Activated T-cell treated with anti-CD3 and anti-CD28 coated beads, Interleukin-2, amount 50 U/mL, for 24 hours (primary cell): ENCODE measurements around the gene PSEN2.
"Not testable (repeated sequence)": the region's sequence is repeated elsewhere in the genome, so short reads cannot be mapped to it uniquely, and the experiment has no call there.

ENCODE experiments used
- DNase-seq: peaks from one replicate; pipeline ENCODE4 v3.0.0-alpha.2; 2020
- H3K27ac Mint-ChIP-seq: 2 replicates; pipeline ENCODE4 v1.8.0; 2020; ENCODE audit warnings: mild to moderate bottlenecking, mixed read lengths
- H3K27me3 Mint-ChIP-seq: 2 replicates; pipeline ENCODE4 v1.8.0; 2020; ENCODE audit warnings: mixed read lengths
- H3K36me3 Mint-ChIP-seq: 2 replicates; pipeline ENCODE4 v1.8.0; 2020; ENCODE audit warnings: low read depth, mixed read lengths
- H3K4me1 Mint-ChIP-seq: 2 replicates; pipeline ENCODE4 v1.8.0; 2020; ENCODE audit warnings: low read depth, mixed read lengths
- H3K4me3 Mint-ChIP-seq: 2 replicates; pipeline ENCODE4 v1.8.0; 2020; ENCODE audit warnings: mild to moderate bottlenecking, moderate library complexity, mixed read lengths
- H3K9me3 Mint-ChIP-seq: 2 replicates; pipeline ENCODE4 v1.8.0; 2020; ENCODE audit warnings: mixed read lengths

PSEN2 gene

GRCh38 chr1:226837966-226838365 lies 32.5 kb upstream of the PSEN2 start:
- not testable (repeated sequence) for H3K27ac Mint-ChIP-seq, H3K27me3 Mint-ChIP-seq, H3K4me1 Mint-ChIP-seq, DNase-seq, H3K4me3 Mint-ChIP-seq, H3K9me3 Mint-ChIP-seq, H3K36me3 Mint-ChIP-seq

- Mint-ChIP-seq H3K9me3 (no peaks in the 10 kb centered on the region), H3K36me3 (no peaks in the 10 kb centered on the region), H3K4me3 (no peak overlapping the region), H3K27me3 (no peaks in the 10 kb centered on the region), H3K4me1 (no peaks in the 10 kb centered on the region), H3K27ac (no peak overlapping the region)
- DNase-seq: no peak
Measured at GRCh38 chr1:226838456-226838855, 32.0 kb upstream of the PSEN2 start.

GRCh38 chr1:226845624-226846023 lies 24.8 kb upstream of the PSEN2 start:
- Mint-ChIP-seq H3K4me3 (no peak overlapping the region), H3K9me3 (no peaks in the 10 kb centered on the region), H3K27me3 (no peaks in the 10 kb centered on the region), H3K4me1 (peaks cover 4% of the 10 kb centered on the region), H3K27ac (no peak overlapping the region), H3K36me3 (no peaks in the 10 kb centered on the region)
- DNase-seq: no peak

GRCh38 chr1:226846786-226847185 lies 23.6 kb upstream of the PSEN2 start:
- no peak for DNase-seq
- Mint-ChIP-seq H3K4me3 (no peak overlapping the region), H3K4me1 (peaks cover 4% of the 10 kb centered on the region), H3K27me3 (no peaks in the 10 kb centered on the region), H3K36me3 (no peaks in the 10 kb centered on the region), H3K9me3 (no peaks in the 10 kb centered on the region), H3K27ac (no peak overlapping the region)

- H3K9me3 Mint-ChIP-seq, H3K27ac Mint-ChIP-seq, H3K27me3 Mint-ChIP-seq: not testable (repeated sequence)
Measured at GRCh38 chr1:226854548-226854947, 15.9 kb upstream of the PSEN2 start.

GRCh38 chr1:226862890-226863289 lies 7.5 kb upstream of the PSEN2 start:
- Mint-ChIP-seq H3K27me3 (peaks cover 4% of the 10 kb centered on the region), H3K4me1 (peaks cover 12% of the 10 kb centered on the region), H3K9me3 (no peaks in the 10 kb centered on the region), H3K4me3 (no peak overlapping the region), H3K27ac (no peak overlapping the region), H3K36me3 (no peaks in the 10 kb centered on the region)
- DNase-seq: no peak

More at GRCh38 chr1:226854548-226854947, 15.9 kb upstream of the PSEN2 start:
- not testable (repeated sequence) for H3K36me3 Mint-ChIP-seq, H3K4me3 Mint-ChIP-seq, DNase-seq, H3K4me1 Mint-ChIP-seq

- H3K27ac Mint-ChIP-seq: no peak overlapping the region
- H3K9me3 Mint-ChIP-seq: no peaks in the 10 kb centered on the region
- H3K4me1 Mint-ChIP-seq: peaks cover 12% of the 10 kb centered on the region
- DNase-seq: no peak
- peaks cover 4% of the 10 kb centered on the region for H3K27me3 Mint-ChIP-seq
- H3K4me3 Mint-ChIP-seq: no peak overlapping the region
- no peaks in the 10 kb centered on the region for H3K36me3 Mint-ChIP-seq
Measured at GRCh38 chr1:226863446-226863845, 7.0 kb upstream of the PSEN2 start.

GRCh38 chr1:226864311-226864710 lies 6.1 kb upstream of the PSEN2 start:
- Mint-ChIP-seq H3K4me1 (peaks cover 12% of the 10 kb centered on the region), H3K9me3 (no peaks in the 10 kb centered on the region), H3K36me3 (no peaks in the 10 kb centered on the region), H3K4me3 (no peak overlapping the region), H3K27ac (no peak overlapping the region), H3K27me3 (peaks cover 5% of the 10 kb centered on the region)
- DNase-seq: no peak

- DNase-seq: no peak
- Mint-ChIP-seq H3K36me3 (no peaks in the 10 kb centered on the region), H3K4me1 (peaks cover 15% of the 10 kb centered on the region), H3K27me3 (peaks cover 14% of the 10 kb centered on the region), H3K27ac (no peak overlapping the region), H3K9me3 (no peaks in the 10 kb centered on the region), H3K4me3 (no peak overlapping the region)
Measured at GRCh38 chr1:226865590-226865989, 4.8 kb upstream of the PSEN2 start.

GRCh38 chr1:226867461-226868054 lies 2.9 kb upstream of the PSEN2 start:
- DNase-seq: no peak
- Mint-ChIP-seq H3K4me1 (peaks cover 27% of the 10 kb centered on the region), H3K27ac (no peak overlapping the region), H3K27me3 (peaks cover 26% of the 10 kb centered on the region), H3K36me3 (no peaks in the 10 kb centered on the region), H3K4me3 (no peak overlapping the region), H3K9me3 (no peaks in the 10 kb centered on the region)

GRCh38 chr1:226868726-226869125 lies 1.7 kb upstream of the PSEN2 start:
- Mint-ChIP-seq H3K9me3 (no peaks in the 10 kb centered on the region), H3K27ac (no peak overlapping the region), H3K36me3 (no peaks in the 10 kb centered on the region), H3K4me3 (no peak overlapping the region), H3K4me1 (peaks cover 17% of the 10 kb centered on the region), H3K27me3 (peaks cover 26% of the 10 kb centered on the region)
- DNase-seq: no peak

- H3K36me3 Mint-ChIP-seq: no peaks in the 10 kb centered on the region
- H3K27me3 Mint-ChIP-seq: peaks cover 26% of the 10 kb centered on the region
- peak overlapping the region; percentile 72 for H3K27ac Mint-ChIP-seq
- H3K4me3 Mint-ChIP-seq: peak overlapping the region; percentile 74
- no peaks in the 10 kb centered on the region for H3K9me3 Mint-ChIP-seq
- no peak for DNase-seq
- H3K4me1 Mint-ChIP-seq: peaks cover 16% of the 10 kb centered on the region
Measured at GRCh38 chr1:226870026-226870400, 403 bp upstream of the PSEN2 start.

- peaks cover 22% of the 10 kb centered on the region for H3K27me3 Mint-ChIP-seq
- DNase-seq: no peak
- H3K4me1 Mint-ChIP-seq: peaks cover 16% of the 10 kb centered on the region
- H3K9me3 Mint-ChIP-seq: no peaks in the 10 kb centered on the region
- no peak overlapping the region for H3K27ac Mint-ChIP-seq
- H3K4me3 Mint-ChIP-seq: peak overlapping the region; percentile 78
- H3K36me3 Mint-ChIP-seq: no peaks in the 10 kb centered on the region
Measured at GRCh38 chr1:226871636-226872327, 1.4 kb downstream of the PSEN2 start.

- Mint-ChIP-seq H3K27ac (no peak overlapping the region), H3K4me1 (peaks cover 16% of the 10 kb centered on the region), H3K4me3 (peak overlapping the region; percentile 35), H3K9me3 (no peaks in the 10 kb centered on the region), H3K36me3 (no peaks in the 10 kb centered on the region), H3K27me3 (peaks cover 22% of the 10 kb centered on the region)
- DNase-seq: no peak
Measured at GRCh38 chr1:226872437-226872836, 2.0 kb downstream of the PSEN2 start.

GRCh38 chr1:226873771-226874578 lies 3.6 kb downstream of the PSEN2 start:
- H3K27ac Mint-ChIP-seq: no peak overlapping the region
- peaks cover 16% of the 10 kb centered on the region for H3K4me1 Mint-ChIP-seq
- peaks cover 22% of the 10 kb centered on the region for H3K27me3 Mint-ChIP-seq
- H3K36me3 Mint-ChIP-seq: no peaks in the 10 kb centered on the region
- no peak for DNase-seq
- no peak overlapping the region for H3K4me3 Mint-ChIP-seq
- no peaks in the 10 kb centered on the region for H3K9me3 Mint-ChIP-seq
